Liver (tissue), 9 donors: ENCODE results near the gene CCDC97. TPM values are rescaled to one million over a fixed set of nuclear protein-coding genes. Genes with fewer than 3 reads are reported as not detected.

ENCODE experiments used
- DNase-seq: peaks from one replicate; pipeline ENCODE4 v3.0.0-alpha.2; 2017; ENCODE audit warnings: low spot score
- H3K27ac ChIP-seq, 2 donors: one replicate each; pipeline ENCODE4 v1.7.0; 2013; ENCODE audit warnings: inconsistent platforms in 2 of 2, low read length in 2 of 2, control low read depth in 1 of 2, low read depth in 1 of 2, mild to moderate bottlenecking in 1 of 2
- H3K27me3 ChIP-seq, 4 donors: one replicate each; pipeline versions ENCODE4 v1.6.1 to v1.7.0; 2013; ENCODE audit warnings: low read length in 3 of 4, inconsistent platforms in 1 of 4, mild to moderate bottlenecking in 1 of 4, moderate library complexity in 1 of 4; ENCODE audit not compliant: control insufficient read depth in 4 of 4, insufficient read depth in 4 of 4
- H3K36me3 ChIP-seq, 4 donors: one replicate each; pipeline versions ENCODE4 v1.6.1 to v1.7.0; 2013; ENCODE audit warnings: low read length in 3 of 4, mild to moderate bottlenecking in 3 of 4, low read depth in 1 of 4, moderate library complexity in 1 of 4; ENCODE audit not compliant: control insufficient read depth in 4 of 4, insufficient read depth in 3 of 4
- H3K4me1 ChIP-seq, 4 donors: one replicate each; pipeline versions ENCODE4 v1.6.1 to v1.7.0; 2013; ENCODE audit warnings: low read length in 3 of 4, mild to moderate bottlenecking in 3 of 4, moderate library complexity in 1 of 4; ENCODE audit not compliant: control insufficient read depth in 4 of 4, insufficient read depth in 4 of 4
- H3K4me3 ChIP-seq, 3 donors: one replicate each; pipeline versions ENCODE4 v1.6.1 to v1.7.0; 2013; ENCODE audit warnings: low read length in 3 of 3, control low read depth in 1 of 3, low read depth in 1 of 3, mild to moderate bottlenecking in 1 of 3
- H3K9ac ChIP-seq, 2 donors: one replicate each; pipeline ENCODE4 v1.7.0; 2013; ENCODE audit warnings: low read length in 2 of 2, mild to moderate bottlenecking in 2 of 2, moderate library complexity in 2 of 2, control low read depth in 1 of 2, low read depth in 1 of 2
- H3K9me3 ChIP-seq, 4 donors: one replicate each; pipeline versions ENCODE4 v1.6.1 to v1.7.0; 2013; ENCODE audit warnings: low read length in 3 of 4; ENCODE audit not compliant: control insufficient read depth in 4 of 4
- ATF3 ChIP-seq: IDR thresholded peaks from 2 replicates; pipeline ENCODE4 v1.6.1; 2016; ENCODE audit warnings: antibody characterized with exemption
- CTCF ChIP-seq: fragments of 150-350 bp; IDR thresholded peaks from 2 replicates; pipeline ENCODE4 v1.5.1; 2017; ENCODE audit warnings: improper control_type of control experiment, low read depth, low read length; ENCODE audit not compliant: missing input control
- EGR1 ChIP-seq, 2 donors: IDR thresholded peaks; 2 replicates each; pipeline ENCODE4 v1.6.1; 2016 to 2018; ENCODE audit warnings: antibody characterized with exemption in 2 of 2, low read depth in 2 of 2
- FOXA1 ChIP-seq: IDR thresholded peaks from 2 replicates; pipeline ENCODE4 v1.6.1; 2016; ENCODE audit warnings: antibody characterized with exemption
- FOXA2 ChIP-seq: IDR thresholded peaks from 2 replicates; pipeline ENCODE4 v1.6.1; 2016; ENCODE audit warnings: antibody characterized with exemption
- GABPA ChIP-seq, 2 donors: IDR thresholded peaks in 1 of 2; conservative IDR thresholded peaks in 1 of 2; 2 replicates each; pipeline ENCODE4 v1.6.1; 2016; ENCODE audit warnings: antibody characterized with exemption in 2 of 2, mild to moderate bottlenecking in 1 of 2, moderate library complexity in 1 of 2
- HNF4A ChIP-seq, 2 donors: conservative IDR thresholded peaks; 2 replicates each; pipeline ENCODE4 v1.6.1; 2016; ENCODE audit warnings: antibody characterized with exemption in 2 of 2, mild to moderate bottlenecking in 2 of 2
- HNF4G ChIP-seq: IDR thresholded peaks from 2 replicates; pipeline ENCODE4 v1.6.1; 2016; ENCODE audit warnings: antibody characterized with exemption
- JUND ChIP-seq, 2 donors: IDR thresholded peaks; 2 replicates each; pipeline ENCODE4 v1.6.1; 2016; ENCODE audit warnings: antibody characterized with exemption in 2 of 2
- MAX ChIP-seq: IDR thresholded peaks from 2 replicates; pipeline ENCODE4 v1.6.1; 2016; ENCODE audit warnings: antibody characterized with exemption
- NR2F2 ChIP-seq: IDR thresholded peaks from 2 replicates; pipeline ENCODE4 v1.6.1; 2016; ENCODE audit warnings: antibody characterized with exemption
- RAD21 ChIP-seq, 2 donors: IDR thresholded peaks; 2 replicates each; pipeline ENCODE4 v1.6.1; 2016; ENCODE audit warnings: antibody characterized with exemption in 2 of 2, mild to moderate bottlenecking in 2 of 2
- REST ChIP-seq: IDR thresholded peaks from 2 replicates; pipeline ENCODE4 v1.6.1; 2016; ENCODE audit warnings: antibody characterized with exemption, mild to moderate bottlenecking
- RXRA ChIP-seq, 2 donors: IDR thresholded peaks; 2 replicates each; pipeline ENCODE4 v1.6.1; 2017 to 2018; ENCODE audit warnings: antibody characterized with exemption in 2 of 2, mild to moderate bottlenecking in 1 of 2
- SP1 ChIP-seq: IDR thresholded peaks from 2 replicates; pipeline ENCODE4 v1.6.1; 2018; ENCODE audit warnings: antibody characterized with exemption, mild to moderate bottlenecking
- TAF1 ChIP-seq: conservative IDR thresholded peaks from 2 replicates; pipeline ENCODE4 v1.6.1; 2016; ENCODE audit warnings: antibody characterized with exemption, mild to moderate bottlenecking
- YY1 ChIP-seq: IDR thresholded peaks from 2 replicates; pipeline ENCODE4 v1.6.1; 2016; ENCODE audit warnings: antibody characterized with exemption, mild to moderate bottlenecking
- ZBTB33 ChIP-seq: IDR thresholded peaks from 2 replicates; pipeline ENCODE4 v1.6.1; 2016; ENCODE audit warnings: antibody characterized with exemption
- WGBS: extraction: QIAGEN DNeasy Blood & Tissue Kit; methylation state at CpG from one replicate; pipeline ENCODE4 v1.1.7; 2013; 5-methylcytosine and 5-hydroxymethylcytosine counted together
- polyA plus RNA-seq, 2 donors: library from polyadenylated mRNA; stranded (reverse) in 1 of 2; unstranded in 1 of 2; fragments of 200-250 nt in 1 of 2; fragments of >200 nt in 1 of 2; fragmentation: Nextera tagmentation in 1 of 2; extraction: Ambion mirVana in 1 of 2; gene quantifications; one replicate each; pipeline versions ENCODE4 v1.2.1 to v1.2.3, GENCODE V29; 2013 to 2015
- total RNA-seq, 2 donors: library from RNA; depleted of rRNA; stranded (reverse); fragments of >200 nt; gene quantifications; one replicate each; pipeline ENCODE4 v1.2.3, GENCODE V29; 2014
- donor health status: healthy.
- donor health status: healthy.
- donor health status: healthy.
- donor health status: healthy.
- donor health status: healthy.

Gene CCDC97
- total and polyA plus RNA-seq, 4 donors: 3.8 to 5.7 (median 5.3) TPM

GRCh38 chr19:41320185-41320518 lies 10.2 kb downstream of the CCDC97 start:
- Histone ChIP-seq H3K27ac (no peak overlapping the region), H3K36me3 (peaks cover 3 to 45% (median 27%) of the 10 kb centered on the region in 4 donors), H3K4me3 (no peak overlapping the region), H3K27me3 (no peaks in the 10 kb centered on the region), H3K9ac (no peak overlapping the region), H3K9me3 (no peaks in the 10 kb centered on the region), H3K4me1 (peaks cover 3 to 24% (median 12%) of the 10 kb centered on the region in 4 donors)
- TF ChIP-seq REST (no peak), ZBTB33 (no peak), YY1 (no peak), NR2F2 (no peak), CTCF (no peak), HNF4G (no peak), JUND (IDR thresholded peaks at IDR 0.05) (no peak), FOXA2 (no peak), MAX (no peak), HNF4A (conservative IDR thresholded peaks at IDR 0.05) (no peak), RXRA (IDR thresholded peaks at IDR 0.05) (no peak), RAD21 (IDR thresholded peaks at IDR 0.05) (no peak), SP1 (no peak), ATF3 (no peak), FOXA1 (no peak), EGR1 (IDR thresholded peaks at IDR 0.05; ENCODE audit: low read depth in 2 of 2) (no peak), GABPA (IDR thresholded peaks at IDR 0.05 in 1 of 2, conservative IDR thresholded peaks at IDR 0.05 in 1 of 2) (no peak)
- no peak for DNase-seq
- 91% methylated on average over 11 of the region's 11 CpGs for WGBS

GRCh38 chr19:41320568-41320967 lies 10.6 kb downstream of the CCDC97 start:
- Histone ChIP-seq H3K9me3 (no peaks in the 10 kb centered on the region), H3K27ac (no peak overlapping the region), H3K4me3 (no peak overlapping the region), H3K4me1 (peaks cover 3 to 28% (median 14%) of the 10 kb centered on the region in 4 donors), H3K27me3 (no peaks in the 10 kb centered on the region), H3K36me3 (peaks cover 3 to 45% (median 27%) of the 10 kb centered on the region in 4 donors), H3K9ac (no peak overlapping the region)
- no peak for DNase-seq
- WGBS: 89% methylated on average over 4 of the region's 4 CpGs
- TF ChIP-seq GABPA (IDR thresholded peaks at IDR 0.05 in 1 of 2, conservative IDR thresholded peaks at IDR 0.05 in 1 of 2) (no peak), REST (no peak), ZBTB33 (no peak), ATF3 (no peak), NR2F2 (no peak), RAD21 (IDR thresholded peaks at IDR 0.05) (no peak), YY1 (no peak), TAF1 (no peak), HNF4G (no peak), EGR1 (IDR thresholded peaks at IDR 0.05; ENCODE audit: low read depth in 2 of 2) (no peak)
